ENCODE measurements around the gene ZNF668. TPM values are rescaled to one million over a fixed set of nuclear protein-coding genes. Genes with fewer than 3 reads are reported as not detected.

ZNF668 gene
- total and polyA plus RNA-seq, 2 of the 13 experiments (the other 11 are each of a cell fraction or from before 2014, with no cell fraction given): 3.8 to 9.8 TPM

DNA sequence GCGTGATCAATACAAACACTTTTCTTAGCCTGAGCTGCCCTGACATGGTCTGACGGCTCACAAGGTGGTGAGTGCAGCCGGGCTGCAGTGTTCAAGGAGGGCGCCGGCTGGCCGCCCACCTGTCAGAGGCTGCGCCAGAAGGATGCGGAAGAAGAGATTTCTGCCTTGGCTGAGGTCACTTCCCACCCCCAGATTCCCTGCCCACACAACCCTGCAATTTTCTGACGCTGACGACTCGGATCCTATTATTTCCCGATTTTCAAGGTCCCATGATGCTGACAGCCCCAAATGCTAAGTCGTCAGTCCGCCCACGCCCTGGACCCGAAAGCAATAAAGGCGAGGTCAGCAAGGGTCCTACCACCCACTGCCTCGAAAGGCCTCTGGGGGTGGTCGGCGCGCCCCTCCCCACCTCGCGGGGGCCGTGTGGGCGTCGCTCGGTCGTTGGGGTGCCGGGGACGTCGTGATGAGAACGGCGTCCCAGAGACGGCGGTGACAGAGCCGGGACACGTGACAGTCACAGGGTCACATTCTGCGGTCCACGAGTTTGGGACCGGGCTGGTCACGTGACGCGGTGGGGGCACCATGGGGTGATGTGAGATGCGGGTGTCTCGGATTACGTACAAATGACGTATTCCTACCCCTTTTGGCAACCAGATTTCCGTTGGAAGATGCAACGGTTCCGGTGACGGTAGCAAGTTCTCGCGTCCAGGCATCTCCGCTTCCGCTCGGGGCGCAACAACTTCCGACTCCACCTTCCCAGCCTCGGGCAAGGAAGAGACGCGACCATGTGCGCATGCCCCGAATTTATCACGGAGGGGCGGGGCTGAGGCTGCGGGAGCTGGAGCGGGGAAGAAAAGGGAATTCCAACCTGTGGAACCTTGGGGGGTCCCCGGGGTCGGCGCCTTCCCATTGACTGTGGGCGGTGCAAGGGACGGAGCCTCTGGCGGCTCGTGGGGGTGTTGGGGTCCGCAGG lies 41.0 kb downstream of the ZNF668 start, which contains the start of gene STX4 (continued):
- TF ChIP-seq ATM (IDR thresholded peaks at IDR 0.05; ENCODE audit: borderline replicate concordance) (no peak), ZNF382 (CRISPR knock-in tag; IDR thresholded peaks at IDR 0.05; ENCODE audit: borderline replicate concordance) (no peak), CBX1 (IDR thresholded peaks at IDR 0.05; ENCODE audit: low read depth) (peak; percentile 75), ISL2 (CRISPR knock-in tag; IDR thresholded peaks at IDR 0.05) (peak; percentile 64), SIN3A (IDR thresholded peaks at IDR 0.05; ENCODE audit: borderline replicate concordance, low read depth, low read length) (peak; percentile 56; the same call in 1 of the 2 replicates), MTA3 (CRISPR knock-in tag; IDR thresholded peaks at IDR 0.05) (0 out of 2 replicates have a peak, but pooled peaks have one; percentile 66), MTF2 (CRISPR knock-in tag; IDR thresholded peaks at IDR 0.05; ENCODE audit: borderline replicate concordance) (0 out of 2 replicates have a peak, but pooled peaks have one; percentile 1), NCOR1 (IDR thresholded peaks at IDR 0.05; ENCODE audit: borderline replicate concordance, low read length) (no peak; the same call in 1 of the 2 replicates), NR0B2 (CRISPR knock-in tag; IDR thresholded peaks at IDR 0.05) (0 out of 2 replicates have a peak, but pooled peaks have one; percentile 63), ZFX (CRISPR knock-in tag; IDR thresholded peaks at IDR 0.05; ENCODE audit: low read depth) (no peak; the same call in 1 of the 2 replicates), HOXA5 (CRISPR knock-in tag; IDR thresholded peaks at IDR 0.05) (peak; percentile 49; the same call in 1 of the 2 replicates), POLR2AphosphoS5 (IDR thresholded peaks at IDR 0.05; ENCODE audit: low read depth, low read length) (peak; percentile 58), ZC3H13 (CRISPR knock-in tag; IDR thresholded peaks at IDR 0.05) (peak; percentile 94), ZSCAN22 (CRISPR knock-in tag; IDR thresholded peaks at IDR 0.05) (no peak)
- TF ChIP-seq, protein P1, sequence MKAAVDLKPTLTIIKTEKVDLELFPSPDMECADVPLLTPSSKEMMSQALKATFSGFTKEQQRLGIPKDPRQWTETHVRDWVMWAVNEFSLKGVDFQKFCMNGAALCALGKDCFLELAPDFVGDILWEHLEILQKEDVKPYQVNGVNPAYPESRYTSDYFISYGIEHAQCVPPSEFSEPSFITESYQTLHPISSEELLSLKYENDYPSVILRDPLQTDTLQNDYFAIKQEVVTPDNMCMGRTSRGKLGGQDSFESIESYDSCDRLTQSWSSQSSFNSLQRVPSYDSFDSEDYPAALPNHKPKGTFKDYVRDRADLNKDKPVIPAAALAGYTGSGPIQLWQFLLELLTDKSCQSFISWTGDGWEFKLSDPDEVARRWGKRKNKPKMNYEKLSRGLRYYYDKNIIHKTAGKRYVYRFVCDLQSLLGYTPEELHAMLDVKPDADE (CRISPR knock-in tag; IDR thresholded peaks at IDR 0.05): 0 out of 2 replicates have a peak, but pooled peaks have one; percentile 24
- TF ChIP-seq, protein P2, sequence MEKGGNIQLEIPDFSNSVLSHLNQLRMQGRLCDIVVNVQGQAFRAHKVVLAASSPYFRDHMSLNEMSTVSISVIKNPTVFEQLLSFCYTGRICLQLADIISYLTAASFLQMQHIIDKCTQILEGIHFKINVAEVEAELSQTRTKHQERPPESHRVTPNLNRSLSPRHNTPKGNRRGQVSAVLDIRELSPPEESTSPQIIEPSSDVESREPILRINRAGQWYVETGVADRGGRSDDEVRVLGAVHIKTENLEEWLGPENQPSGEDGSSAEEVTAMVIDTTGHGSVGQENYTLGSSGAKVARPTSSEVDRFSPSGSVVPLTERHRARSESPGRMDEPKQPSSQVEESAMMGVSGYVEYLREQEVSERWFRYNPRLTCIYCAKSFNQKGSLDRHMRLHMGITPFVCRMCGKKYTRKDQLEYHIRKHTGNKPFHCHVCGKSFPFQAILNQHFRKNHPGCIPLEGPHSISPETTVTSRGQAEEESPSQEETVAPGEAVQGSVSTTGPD (CRISPR knock-in tag; IDR thresholded peaks at IDR 0.05): no peak
- TF ChIP-seq, protein P3, sequence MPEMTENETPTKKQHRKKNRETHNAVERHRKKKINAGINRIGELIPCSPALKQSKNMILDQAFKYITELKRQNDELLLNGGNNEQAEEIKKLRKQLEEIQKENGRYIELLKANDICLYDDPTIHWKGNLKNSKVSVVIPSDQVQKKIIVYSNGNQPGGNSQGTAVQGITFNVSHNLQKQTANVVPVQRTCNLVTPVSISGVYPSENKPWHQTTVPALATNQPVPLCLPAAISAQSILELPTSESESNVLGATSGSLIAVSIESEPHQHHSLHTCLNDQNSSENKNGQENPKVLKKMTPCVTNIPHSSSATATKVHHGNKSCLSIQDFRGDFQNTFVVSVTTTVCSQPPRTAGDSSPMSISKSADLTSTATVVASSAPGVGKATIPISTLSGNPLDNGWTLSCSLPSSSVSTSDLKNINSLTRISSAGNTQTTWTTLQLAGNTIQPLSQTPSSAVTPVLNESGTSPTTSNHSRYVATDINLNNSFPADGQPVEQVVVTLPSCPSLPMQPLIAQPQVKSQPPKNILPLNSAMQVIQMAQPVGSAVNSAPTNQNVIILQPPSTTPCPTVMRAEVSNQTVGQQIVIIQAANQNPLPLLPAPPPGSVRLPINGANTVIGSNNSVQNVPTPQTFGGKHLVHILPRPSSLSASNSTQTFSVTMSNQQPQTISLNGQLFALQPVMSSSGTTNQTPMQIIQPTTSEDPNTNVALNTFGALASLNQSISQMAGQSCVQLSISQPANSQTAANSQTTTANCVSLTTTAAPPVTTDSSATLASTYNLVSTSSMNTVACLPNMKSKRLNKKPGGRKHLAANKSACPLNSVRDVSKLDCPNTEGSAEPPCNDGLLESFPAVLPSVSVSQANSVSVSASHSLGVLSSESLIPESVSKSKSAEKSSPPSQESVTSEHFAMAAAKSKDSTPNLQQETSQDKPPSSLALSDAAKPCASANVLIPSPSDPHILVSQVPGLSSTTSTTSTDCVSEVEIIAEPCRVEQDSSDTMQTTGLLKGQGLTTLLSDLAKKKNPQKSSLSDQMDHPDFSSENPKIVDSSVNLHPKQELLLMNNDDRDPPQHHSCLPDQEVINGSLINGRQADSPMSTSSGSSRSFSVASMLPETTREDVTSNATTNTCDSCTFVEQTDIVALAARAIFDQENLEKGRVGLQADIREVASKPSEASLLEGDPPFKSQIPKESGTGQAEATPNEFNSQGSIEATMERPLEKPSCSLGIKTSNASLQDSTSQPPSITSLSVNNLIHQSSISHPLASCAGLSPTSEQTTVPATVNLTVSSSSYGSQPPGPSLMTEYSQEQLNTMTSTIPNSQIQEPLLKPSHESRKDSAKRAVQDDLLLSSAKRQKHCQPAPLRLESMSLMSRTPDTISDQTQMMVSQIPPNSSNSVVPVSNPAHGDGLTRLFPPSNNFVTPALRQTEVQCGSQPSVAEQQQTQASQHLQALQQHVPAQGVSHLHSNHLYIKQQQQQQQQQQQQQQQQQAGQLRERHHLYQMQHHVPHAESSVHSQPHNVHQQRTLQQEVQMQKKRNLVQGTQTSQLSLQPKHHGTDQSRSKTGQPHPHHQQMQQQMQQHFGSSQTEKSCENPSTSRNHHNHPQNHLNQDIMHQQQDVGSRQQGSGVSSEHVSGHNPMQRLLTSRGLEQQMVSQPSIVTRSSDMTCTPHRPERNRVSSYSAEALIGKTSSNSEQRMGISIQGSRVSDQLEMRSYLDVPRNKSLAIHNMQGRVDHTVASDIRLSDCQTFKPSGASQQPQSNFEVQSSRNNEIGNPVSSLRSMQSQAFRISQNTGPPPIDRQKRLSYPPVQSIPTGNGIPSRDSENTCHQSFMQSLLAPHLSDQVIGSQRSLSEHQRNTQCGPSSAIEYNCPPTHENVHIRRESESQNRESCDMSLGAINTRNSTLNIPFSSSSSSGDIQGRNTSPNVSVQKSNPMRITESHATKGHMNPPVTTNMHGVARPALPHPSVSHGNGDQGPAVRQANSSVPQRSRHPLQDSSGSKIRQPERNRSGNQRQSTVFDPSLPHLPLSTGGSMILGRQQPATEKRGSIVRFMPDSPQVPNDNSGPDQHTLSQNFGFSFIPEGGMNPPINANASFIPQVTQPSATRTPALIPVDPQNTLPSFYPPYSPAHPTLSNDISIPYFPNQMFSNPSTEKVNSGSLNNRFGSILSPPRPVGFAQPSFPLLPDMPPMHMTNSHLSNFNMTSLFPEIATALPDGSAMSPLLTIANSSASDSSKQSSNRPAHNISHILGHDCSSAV (CRISPR knock-in tag; IDR thresholded peaks at IDR 0.05; ENCODE audit: borderline replicate concordance): 0 out of 2 replicates have a peak, but pooled peaks have one; percentile 61

All from HepG2 (cell line).